Subcutaneous adipose tissue (tissue), 4 donors: Measurements from ENCODE around the gene SNTG2. TPM values are rescaled to one million over a fixed set of nuclear protein-coding genes. Genes with fewer than 3 reads are reported as not detected.

Source experiments
- total RNA-seq, 4 donors: library from RNA; depleted of rRNA; stranded (reverse); fragments of >200 nt; gene quantifications; one replicate each; pipeline ENCODE4 v1.1.0, GENCODE V29; 2016
- TF ChIP-seq, protein P1 (sequence below): fragments of 450-650 bp; IDR thresholded peaks from one replicate; pipeline ENCODE4 v1.5.1; 2016; ENCODE audit warnings: low read depth, mild to moderate bottlenecking, control low read depth, antibody characterized with exemption, moderate library complexity

SNTG2 gene
- total RNA-seq, 4 donors from 2014 or later: 4.2 to 17.4 (median 11.3) TPM

DNA sequence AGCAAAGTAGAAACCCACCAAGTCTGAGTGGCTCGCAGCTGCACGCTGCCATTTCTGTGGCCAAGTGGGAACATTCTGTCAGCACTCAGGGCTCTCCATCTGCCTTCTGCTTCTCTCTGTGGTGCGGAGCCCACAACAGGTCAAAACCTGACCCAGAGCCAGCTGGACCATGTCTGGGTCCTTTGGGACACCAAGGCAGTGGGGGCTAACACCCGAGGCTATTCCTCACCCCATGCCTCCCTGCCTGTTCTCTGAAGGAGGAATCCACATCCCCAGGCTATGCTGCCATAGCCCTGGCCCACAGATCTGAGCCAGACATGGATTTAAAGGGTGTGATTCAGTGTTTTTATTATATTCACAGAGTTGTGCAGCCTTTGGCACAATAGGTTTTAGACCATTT is 86.4 kb downstream of the SNTG2 start:
- TF ChIP-seq, protein P1, sequence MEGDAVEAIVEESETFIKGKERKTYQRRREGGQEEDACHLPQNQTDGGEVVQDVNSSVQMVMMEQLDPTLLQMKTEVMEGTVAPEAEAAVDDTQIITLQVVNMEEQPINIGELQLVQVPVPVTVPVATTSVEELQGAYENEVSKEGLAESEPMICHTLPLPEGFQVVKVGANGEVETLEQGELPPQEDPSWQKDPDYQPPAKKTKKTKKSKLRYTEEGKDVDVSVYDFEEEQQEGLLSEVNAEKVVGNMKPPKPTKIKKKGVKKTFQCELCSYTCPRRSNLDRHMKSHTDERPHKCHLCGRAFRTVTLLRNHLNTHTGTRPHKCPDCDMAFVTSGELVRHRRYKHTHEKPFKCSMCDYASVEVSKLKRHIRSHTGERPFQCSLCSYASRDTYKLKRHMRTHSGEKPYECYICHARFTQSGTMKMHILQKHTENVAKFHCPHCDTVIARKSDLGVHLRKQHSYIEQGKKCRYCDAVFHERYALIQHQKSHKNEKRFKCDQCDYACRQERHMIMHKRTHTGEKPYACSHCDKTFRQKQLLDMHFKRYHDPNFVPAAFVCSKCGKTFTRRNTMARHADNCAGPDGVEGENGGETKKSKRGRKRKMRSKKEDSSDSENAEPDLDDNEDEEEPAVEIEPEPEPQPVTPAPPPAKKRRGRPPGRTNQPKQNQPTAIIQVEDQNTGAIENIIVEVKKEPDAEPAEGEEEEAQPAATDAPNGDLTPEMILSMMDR: no peak

- TF ChIP-seq, protein P1: no peak
Observed at GRCh38 chr2:1039549-1039948, 88.9 kb downstream of the SNTG2 start.

DNA sequence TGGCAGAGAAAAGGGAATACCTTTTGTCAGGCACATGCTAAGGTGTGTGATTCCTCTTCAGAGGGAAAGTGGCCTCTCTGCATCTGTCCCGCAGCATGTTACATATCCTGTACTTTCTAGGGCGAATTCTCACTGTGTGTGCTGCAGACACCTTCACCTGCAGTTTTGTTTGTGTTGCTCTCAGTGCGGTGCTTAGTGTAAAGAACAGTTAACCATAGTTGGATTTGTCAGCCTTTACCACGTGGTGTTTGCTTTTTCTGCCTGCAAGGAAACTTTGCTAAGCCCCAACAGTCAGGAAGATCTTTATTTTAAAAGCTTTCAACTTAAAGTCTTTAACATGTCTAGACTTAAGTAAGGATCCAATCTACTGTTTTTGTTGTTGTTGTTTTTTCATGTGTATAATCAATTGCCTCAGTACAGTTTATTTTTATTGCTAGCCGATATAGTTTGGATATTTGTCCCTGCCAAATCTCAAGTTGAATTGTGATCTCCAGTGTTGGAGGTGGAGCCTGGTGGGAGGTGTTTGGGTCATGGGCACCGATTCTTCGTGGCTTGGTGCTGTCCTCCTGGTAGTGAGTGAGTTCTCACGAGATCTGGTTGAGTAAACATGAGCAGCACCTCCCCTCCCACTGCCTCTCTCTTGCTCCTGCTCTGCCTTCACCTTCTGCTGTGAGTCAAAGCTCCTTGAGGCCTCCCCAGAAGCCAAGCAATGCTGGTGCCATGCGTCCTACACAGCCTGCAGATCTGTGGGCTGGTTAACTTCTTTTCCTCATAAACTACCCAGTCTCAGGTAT is 90.6 kb downstream of the SNTG2 start:
- TF ChIP-seq, protein P1: no peak

- TF ChIP-seq, protein P1: no peak
Observed at GRCh38 chr2:1045109-1045508, 94.5 kb downstream of the SNTG2 start.

DNA sequence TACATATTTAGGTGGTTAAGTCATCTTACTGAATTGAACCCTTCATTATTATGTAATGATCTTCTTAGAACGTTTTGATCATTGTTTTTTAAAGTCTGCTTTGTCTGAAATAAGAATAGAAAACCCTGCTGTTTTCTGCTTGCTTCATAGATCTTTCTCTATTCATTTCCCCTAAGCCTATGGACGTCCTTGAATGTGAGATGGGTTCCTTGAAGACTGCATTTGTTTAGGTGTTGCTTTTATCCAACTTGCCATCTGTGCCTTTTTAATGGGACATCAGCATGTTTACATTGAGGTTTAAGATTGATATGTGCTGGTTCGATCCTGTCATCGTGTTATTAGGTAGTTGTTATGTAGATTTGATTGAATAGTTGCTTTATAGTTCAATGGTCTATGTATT is 95.4 kb downstream of the SNTG2 start:
- TF ChIP-seq, protein P1: no peak

DNA sequence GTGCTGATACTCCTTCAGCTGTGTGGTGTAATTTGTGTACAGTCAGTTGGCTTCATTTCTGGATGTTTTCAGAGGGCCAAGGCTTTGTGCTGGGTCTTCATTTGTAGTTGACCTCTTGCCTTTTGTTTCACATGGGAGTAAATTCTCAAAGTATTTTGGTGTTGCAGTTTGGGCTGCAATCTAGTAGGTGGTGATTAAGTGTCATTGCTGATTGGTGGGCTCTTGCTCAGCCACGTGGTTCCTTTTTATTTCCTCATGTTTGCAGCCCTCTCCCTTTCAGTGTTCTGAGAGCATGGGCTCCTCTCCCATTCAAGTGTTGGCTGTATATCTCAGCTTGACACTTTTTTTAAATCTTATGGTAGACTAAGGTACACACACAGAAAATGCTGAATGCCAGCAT is 96.8 kb downstream of the SNTG2 start:
- TF ChIP-seq, protein P1: no peak

DNA sequence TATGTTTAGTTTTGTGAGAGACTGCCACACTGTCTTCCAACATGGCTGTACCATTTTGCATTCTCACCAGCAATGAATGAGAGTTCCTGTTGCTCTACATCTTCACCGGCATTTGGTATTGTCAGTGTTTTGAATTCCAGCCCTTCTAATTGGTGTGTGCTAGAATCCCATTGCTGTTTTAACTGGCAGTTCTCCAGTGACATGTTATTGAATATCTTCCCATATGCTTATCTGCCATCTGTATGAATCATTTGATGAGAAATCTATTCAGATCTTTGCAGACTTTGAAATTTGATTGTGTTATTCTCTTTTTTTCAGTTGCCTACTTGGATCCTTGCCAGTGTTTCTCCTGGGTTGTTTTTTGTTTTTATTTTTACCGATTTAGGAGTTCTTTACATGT is 99.0 kb downstream of the SNTG2 start:
- TF ChIP-seq, protein P1: no peak
